ENCODE results near the gene PRIMA1.

The PRIMA1 gene

GRCh38 chr14:93682459-93682858 lies 105.8 kb downstream of the PRIMA1 start:
- no peak for DNase-seq (ENCODE audit: low read depth in 2 of 2)

GRCh38 chr14:93676416-93676958 lies 111.8 kb downstream of the PRIMA1 start:
- DNase-seq (ENCODE audit: low read depth in 2 of 2), result no peak

GRCh38 chr14:93675651-93676050 lies 112.6 kb downstream of the PRIMA1 start:
- no peak for DNase-seq (ENCODE audit: low read depth in 2 of 2)

- no peak for DNase-seq (ENCODE audit: low read depth in 2 of 2)
These were observed 113.9 kb downstream of the PRIMA1 start for GRCh38 chr14:93674343-93674742.

GRCh38 chr14:93669632-93670031 lies 118.7 kb downstream of the PRIMA1 start:
- DNase-seq (ENCODE audit: low read depth in 2 of 2), result no peak

Measured in stimulated activated CD8-positive, alpha-beta memory T cell treated with anti-CD3 and anti-CD28 coated beads, Interleukin-2, amount 100 ng/mL, for 48 hours (primary cell).